GM18951 (cell line): ENCODE measurements around the gene FMNL1.

ENCODE experiments used
- POLR2A ChIP-seq: IDR thresholded peaks from 4 replicates; pipeline ENCODE4 v1.6.1; 2011; ENCODE audit warnings: mild to moderate bottlenecking; ENCODE audit not compliant: insufficient read length, insufficient read depth; ENCODE audit errors: extremely low read depth
- in situ Hi-C: fragments of 300-500 bp; cut with MboI; formaldehyde crosslinking; loops from one replicate; pipeline ENCODE4 v1.12.0; 2022; ENCODE audit warnings: low sequenced_read_pairs, mixed read lengths, inconsistent platforms; ENCODE audit not compliant: unreplicated experiment

The FMNL1 gene

DNA sequence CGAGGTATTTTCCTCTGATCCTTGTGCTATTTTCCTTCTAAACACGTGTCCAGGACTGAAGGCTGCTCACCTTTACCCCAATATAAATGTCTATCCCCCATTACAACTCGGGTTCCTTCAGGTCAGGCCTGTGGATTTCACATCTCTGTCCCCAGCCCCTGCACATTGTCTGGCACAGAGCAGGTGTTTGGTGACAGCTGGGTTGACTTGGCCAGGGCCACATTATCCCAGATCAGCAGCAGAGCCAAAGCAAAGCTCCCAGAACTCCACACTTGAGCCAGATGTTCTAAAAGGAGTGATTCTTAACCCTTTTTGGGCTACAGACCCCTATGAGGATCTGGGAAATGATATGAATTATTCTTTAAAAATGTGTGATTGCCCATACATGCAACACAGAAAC is 58.2 kb downstream of the FMNL1 start:
- TF ChIP-seq POLR2A: no peak
- in situ Hi-C loops: loop anchor here (5.0 kb wide), 1 partner anchor 107 kb away; no protein-coding TSS in a partner anchor

DNA sequence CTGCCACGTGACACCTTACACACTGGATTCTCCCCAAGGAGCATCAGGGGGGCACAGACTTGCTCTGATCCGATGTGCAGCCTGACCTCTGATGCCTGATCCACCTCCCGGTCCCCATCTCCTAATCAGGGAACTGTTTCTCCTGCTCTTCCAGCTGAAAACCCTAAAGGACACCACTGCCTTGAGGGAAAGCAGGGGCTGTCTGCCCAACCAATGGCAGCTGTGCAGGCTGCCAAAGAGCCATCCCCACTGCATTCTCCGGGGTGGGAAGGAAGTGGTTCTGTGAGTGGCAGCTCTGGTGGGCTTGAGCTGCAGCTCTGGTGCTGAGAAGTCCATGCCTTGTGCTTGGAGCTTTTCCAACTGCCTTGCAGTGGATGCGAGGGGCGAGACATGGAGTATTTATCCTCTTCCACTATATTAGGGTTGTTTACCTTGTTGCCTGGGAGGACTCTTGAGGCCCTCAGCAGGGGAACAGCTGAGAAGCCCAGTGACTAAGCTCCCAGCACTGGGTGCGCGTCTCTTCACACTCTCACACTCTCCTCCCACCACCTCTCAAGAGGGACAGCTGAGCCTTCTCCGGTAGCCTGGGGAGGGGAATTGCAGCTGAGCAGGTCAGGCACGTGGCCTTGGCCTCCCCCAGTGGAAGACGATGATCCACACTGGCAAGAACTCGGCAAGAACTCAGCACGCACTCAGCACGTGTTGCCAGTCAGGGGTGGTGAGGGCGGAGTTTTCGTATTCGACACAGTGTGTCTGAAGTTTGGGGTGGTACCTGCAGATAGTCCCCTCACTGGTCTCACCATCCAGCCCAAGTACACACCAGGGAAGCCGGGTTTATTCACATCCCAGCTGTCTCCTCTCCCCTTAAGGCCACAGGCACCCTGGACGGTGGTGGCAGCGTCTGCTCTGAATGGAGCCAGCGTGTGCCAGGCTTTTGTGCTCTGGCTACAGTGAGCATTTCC is 61.3 kb downstream of the FMNL1 start:
- in situ Hi-C loops: no loop called here
- no peak for TF ChIP-seq POLR2A

DNA sequence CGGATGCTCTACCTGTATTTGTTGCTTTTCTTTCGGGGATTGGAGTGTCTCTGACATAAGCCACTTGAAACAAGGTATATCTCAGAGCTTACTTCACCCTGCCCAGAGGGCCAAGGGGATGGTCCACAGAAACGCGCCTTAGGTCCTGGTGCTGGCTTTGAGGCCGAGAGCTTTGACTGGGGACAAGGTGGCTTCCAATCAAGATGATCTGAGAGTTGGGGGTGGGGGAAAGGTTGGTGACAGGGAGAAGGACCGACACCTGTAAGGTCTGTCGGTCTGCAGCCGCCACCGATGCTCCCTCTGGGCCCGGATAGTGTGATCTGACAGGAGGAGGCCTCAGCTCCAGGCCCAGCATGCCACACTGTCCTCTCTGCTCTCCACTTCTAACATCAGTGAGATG is 62.0 kb downstream of the FMNL1 start:
- no peak for TF ChIP-seq POLR2A
- in situ Hi-C loops: no loop called here

DNA sequence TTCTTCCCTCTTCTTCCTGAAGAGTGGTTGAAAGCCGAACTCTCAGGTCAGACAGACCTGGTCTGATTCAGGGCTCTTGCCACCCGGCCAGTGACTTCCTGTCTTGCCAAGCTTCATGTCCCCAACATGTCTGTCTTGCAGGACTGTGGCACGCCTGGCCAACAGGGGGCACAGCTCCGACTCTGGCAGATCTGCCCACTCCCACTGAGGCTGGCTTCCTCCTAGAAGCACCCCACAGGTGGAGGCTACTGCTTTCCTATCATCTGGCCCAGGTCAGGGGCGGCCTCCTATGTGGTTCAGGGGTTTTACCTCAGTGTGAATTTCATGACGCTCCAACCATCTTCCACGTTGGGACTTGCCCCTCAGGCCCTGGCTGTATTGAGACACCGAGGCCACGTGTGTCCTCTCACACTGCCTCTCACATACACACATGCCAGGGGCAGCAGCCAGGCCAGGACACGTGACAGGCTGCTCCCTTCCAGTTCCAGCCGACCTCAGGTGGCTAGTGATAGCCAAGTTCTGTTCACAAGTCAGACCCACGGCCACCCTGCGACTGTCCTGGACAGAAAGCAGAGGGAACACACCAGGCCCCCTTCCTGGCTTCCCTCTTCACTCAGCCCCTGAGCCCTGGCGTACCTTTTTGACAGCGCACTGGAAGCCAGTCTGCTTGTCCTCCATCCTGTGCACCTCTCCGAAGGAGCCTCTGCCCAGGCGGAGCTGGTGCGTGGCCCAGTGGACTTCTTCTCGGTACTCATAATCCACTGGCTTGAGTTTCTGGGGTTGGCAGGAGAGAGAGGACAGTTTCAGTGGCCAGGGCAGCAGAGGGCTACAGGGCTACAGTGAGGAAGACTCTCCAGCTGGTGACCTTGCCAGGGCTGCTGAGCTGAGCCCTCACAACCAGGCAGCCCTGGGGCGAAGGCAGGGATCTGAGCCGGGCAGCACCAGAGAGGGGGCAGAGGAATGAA is 62.8 kb downstream of the FMNL1 start:
- in situ Hi-C loops: no loop called here

DNA sequence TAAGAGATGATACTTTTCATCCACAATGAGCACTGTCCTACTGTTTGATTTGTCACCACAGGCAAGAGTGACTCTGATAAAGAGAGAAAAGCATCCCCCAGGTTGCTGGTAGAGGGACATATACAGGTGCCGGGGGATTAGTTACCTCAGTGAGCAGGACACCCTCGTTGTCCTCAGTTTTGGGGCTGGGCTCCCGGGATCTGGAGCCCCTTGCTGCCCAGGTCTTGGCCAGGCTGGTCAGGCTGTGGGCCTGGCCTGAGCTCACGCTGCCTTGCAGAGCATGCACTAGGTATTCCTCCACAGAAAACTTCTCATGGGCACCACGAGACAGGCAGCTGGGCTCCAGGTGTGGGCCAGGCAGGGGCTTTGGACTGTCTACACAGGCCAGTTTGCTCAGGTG is 64.6 kb downstream of the FMNL1 start:
- in situ Hi-C loops: no loop called here
- no peak for TF ChIP-seq POLR2A

More for the DNA sequence above, 62.8 kb downstream of the FMNL1 start:
- TF ChIP-seq POLR2A: no peak

DNA sequence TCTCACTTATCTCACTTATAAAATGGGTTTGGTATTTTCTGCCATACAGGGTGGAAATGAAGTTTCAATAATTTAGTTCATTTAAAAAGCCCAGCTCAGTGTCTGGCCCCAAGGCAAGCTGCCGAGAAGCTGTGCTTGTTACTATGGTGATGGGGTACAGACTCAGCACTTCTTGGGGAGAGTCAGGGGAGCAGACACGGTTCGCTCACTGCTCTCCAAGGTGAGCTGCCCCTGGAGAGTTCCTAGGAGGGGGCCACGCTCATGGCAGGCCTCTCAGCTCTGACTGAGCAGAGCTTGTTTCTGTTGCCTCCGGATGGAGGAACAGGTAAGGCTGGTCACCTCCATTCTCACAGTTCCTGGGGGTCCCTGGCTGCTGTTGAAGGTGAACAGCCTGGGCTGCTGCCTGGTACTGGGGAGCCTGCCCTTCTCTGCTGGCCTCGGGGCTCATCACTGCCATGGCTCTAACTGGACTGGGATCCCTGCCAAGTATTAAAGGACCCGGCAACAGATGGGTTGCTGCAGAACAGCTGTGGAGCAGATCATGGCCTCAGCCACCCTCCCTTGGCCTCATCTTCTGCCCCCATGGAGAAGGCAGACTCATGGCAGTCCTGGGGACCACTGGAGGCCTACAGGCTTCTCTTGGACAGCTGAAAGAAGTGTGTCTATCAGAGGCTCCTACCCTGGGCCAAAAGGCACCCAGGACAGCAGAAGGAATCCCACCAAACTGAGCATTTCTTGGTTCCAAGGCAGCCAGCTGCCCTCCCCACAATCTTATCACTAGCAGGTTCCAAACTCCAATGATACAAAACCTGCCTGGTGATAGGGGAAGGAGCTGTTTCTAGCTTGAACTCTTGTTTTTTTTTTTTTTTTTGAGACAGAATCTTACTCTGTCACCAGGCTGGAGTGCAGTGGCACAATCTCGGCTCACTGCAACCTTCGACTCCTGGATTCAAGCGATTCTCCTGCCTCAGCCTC is 66.1 kb downstream of the FMNL1 start:
- no peak for TF ChIP-seq POLR2A
- in situ Hi-C loops: no loop called here

DNA sequence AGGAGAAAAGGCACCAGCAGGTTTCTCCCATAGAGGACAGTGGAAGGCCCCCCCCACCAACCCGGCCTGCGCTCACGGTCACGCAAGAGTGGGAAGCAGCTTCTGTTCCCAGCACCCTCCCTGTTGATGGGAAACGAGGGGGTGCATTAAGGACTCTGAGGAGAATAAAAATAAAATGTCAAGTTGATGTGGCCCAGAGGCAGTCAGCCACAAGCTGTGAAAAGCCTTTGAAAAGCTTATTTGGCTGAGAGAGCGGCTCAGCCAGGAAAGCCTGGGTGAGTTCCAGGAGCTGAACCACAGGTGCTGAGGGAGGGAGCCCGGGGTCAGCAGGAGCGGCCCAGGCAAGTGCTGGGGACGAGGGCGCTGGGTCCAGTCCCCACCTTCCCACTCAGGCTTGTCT is 67.1 kb downstream of the FMNL1 start:
- TF ChIP-seq POLR2A: no peak
- in situ Hi-C loops: no loop called here

DNA sequence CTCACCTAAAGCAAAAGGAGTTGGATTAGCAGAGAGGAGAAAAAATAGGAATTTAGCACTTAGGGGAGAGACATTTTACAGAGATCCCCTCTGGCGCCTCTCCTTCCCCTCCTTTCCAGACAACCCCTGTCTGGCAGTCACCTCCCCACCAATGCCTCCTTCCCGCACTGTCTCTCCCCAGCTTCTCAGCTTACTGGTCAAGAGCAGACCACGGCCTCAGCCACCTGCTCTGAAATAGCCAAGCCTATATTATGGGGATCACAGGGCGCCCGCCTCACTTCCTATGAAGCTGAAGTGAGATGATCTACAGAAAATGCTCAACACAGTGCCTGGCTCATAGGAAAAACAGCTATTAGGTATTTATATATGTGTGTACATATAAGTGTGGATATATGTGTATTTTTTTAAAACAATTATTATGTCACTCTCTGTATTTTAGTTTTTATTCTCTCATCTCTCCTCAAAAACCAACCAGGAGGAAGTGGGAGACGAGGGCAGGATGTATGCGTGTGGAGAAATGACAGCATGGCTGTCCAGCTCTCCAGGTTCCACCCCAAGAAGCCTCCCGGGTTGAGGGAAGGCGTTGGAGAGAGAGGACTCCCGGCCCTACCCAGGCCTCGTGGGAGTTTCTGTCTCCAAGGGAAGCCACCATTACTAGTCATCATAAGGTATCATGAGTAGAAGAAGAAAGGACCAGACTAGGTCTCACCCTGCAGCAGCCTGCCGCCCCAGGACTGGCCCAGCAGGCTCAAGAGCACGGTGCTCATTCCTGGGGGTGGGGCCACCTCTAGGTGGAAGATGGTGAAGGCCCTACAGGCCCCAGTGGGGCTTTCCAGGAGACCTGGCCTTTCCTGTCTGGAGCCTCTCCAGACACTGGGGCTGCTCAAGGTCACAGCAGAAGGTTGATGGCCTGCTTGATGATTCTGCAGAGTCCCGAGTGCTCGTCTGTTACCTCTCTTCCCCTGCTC is 67.9 kb downstream of the FMNL1 start:
- no peak for TF ChIP-seq POLR2A
- in situ Hi-C loops: no loop called here

DNA sequence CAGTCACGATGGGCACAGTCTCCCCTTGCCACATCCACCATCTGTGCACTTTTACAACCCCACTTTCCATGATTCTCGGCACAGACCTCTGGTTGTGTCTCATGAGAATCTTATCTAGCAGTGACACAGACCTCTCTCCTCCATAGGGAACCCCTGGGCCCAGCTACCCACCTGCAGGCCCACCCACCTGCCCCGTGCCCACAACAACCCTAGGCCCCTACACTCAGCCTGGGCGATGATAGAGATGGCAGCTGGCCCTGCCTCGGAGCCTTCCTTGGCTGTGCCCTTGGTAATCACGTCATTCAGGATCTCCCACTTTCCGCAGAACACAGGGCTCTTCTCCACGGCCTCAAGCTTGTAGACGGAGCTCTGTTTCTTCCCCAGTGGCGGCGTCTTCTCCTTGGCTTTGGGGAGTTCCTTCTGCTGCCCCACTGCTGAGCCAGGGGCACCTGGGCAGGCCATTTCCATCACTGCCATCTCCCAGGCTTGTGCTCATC is 68.6 kb downstream of the FMNL1 start:
- in situ Hi-C loops: no loop called here
- no peak for TF ChIP-seq POLR2A

DNA sequence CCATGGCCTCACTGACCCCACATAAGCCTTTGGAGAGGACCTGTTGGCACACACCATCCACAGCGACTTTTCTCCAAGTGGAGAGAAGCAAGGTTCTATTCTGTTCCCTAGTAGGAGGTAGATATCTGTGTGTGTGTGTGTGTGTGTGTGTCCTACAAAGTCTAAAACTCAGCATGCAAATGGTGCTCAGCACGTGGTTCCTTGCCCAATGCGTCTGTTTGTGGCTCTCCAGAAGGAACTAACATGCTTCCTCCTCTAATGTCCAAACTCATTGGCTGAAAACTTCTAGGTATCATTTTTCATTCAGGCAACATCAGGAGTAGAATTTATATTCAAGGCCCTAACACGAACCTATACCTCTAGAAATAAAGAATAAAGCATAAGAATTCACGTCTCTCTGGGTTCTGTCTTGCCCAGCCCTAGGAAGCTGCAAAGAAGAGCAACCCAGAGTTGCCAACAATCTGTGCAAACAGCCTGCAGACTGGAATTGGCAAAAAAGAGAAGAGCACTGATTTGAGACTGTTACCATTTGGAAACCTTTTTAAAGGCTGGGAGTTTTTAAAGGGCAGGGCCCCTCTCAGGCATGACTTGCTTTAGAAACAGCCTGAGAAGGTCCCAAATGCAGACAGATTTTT is 69.6 kb downstream of the FMNL1 start:
- in situ Hi-C loops: no loop called here
- TF ChIP-seq POLR2A: no peak
